ENCODE data around the gene RNF175.
"Not testable (repeated sequence)": the region's sequence is repeated elsewhere in the genome, so short reads cannot be mapped to it uniquely, and the experiment has no call there.

Gene RNF175

GRCh38 chr4:153669838-153670237, 90.0 kb downstream of the RNF175 start:
- DNase-seq, result no peak

- no peak for DNase-seq
Measured at GRCh38 chr4:153668647-153669046, 91.2 kb downstream of the RNF175 start.

DNA sequence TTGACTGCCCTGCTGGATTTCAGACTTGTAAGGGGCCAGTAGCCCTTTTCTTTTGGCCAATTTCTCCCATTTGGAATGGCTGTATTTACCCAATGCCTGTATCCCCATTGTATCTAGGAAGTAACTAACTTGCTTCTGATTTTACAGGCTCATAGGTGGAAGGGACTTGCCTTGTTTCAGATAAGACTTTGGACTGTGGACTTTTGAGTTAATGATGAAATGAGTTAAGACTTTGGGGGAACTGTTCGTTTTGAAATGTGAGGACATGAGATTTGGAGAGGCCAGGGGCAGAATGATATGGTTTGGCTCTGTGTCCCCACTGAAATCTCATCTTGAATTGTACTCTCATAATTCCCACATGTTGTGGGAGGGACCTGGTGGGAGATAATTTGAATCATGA, 93.3 kb downstream of the RNF175 start:
- DNase-seq, result not testable (repeated sequence)

DNA sequence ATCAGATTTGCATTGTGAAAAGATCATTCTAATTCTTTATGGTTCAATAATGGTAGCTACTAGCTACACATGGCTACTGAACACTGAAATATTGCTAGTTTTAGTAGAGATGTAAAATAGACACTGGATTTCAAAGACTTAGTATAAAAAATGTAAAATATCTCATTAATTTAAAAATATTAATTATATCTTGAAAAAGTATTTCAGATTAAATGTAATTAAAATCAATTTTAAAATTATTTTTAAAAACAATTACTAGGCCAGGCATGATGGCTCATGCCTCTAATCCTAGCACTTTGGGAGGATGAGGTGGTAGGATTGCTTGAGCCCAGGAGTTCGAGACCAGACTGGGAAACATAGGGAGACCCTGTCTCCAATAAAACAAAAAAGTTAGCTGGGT, 96.2 kb downstream of the RNF175 start:
- no peak for DNase-seq

DNA sequence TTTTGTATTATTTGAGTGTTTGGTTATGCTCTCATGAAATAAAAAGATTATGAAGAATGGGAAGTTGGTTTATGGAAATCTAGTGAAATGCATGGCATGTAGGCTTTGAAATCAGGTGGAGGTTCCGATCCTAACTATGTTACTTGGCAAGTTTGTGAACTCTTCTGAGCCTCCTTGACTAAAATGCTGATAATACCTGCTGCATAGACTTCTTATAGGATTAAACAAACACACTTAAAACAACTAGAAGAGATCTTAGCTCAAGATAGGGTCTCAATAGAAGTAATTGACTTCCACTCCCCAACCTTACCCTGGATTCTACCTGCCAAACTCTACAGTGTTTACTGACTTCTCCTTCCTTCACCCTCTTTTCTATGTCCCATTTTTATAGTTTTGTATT, 97.9 kb downstream of the RNF175 start:
- DNase-seq, result no peak

GRCh38 chr4:153661215-153661822, 98.5 kb downstream of the RNF175 start:
- DNase-seq, result no peak
